ENCODE data around the gene MCCD1.

The MCCD1 gene

GRCh38 chr6:31574106-31575061 is 45.6 kb downstream of the MCCD1 start:
- H3K4me3 ChIP-seq (ENCODE audit: low read length): no peak overlapping the region
- TF ChIP-seq CTCF (IDR thresholded peaks at IDR 0.05; ENCODE audit: insufficient read depth, low read depth, low read length, missing control alignments): no peak
- DNase-seq (ENCODE audit: low read depth): no peak

GRCh38 chr6:31575335-31575901 is 46.7 kb downstream of the MCCD1 start, which contains the start of gene TNF:
Gene TNF (plus strand): TSS chr6:31575565. CDS start chr6:31575742, 177 bp downstream.
- H3K4me3 ChIP-seq (ENCODE audit: low read length): no peak within 1 kb of the TSS
- peak; percentile 80 for DNase-seq (ENCODE audit: low read depth)
- TF ChIP-seq CTCF (IDR thresholded peaks at IDR 0.05; ENCODE audit: insufficient read depth, low read depth, low read length, missing control alignments): no peak

GRCh38 chr6:31575952-31576685 is 47.4 kb downstream of the MCCD1 start:
- no peak for DNase-seq (ENCODE audit: low read depth)
- no peak overlapping the region for H3K4me3 ChIP-seq (ENCODE audit: low read length)
- TF ChIP-seq CTCF (IDR thresholded peaks at IDR 0.05; ENCODE audit: insufficient read depth, low read depth, low read length, missing control alignments): no peak

- TF ChIP-seq CTCF (IDR thresholded peaks at IDR 0.05; ENCODE audit: insufficient read depth, low read depth, low read length, missing control alignments): no peak
- H3K4me3 ChIP-seq (ENCODE audit: low read length): no peak overlapping the region
- DNase-seq (ENCODE audit: low read depth): no peak
Measured at GRCh38 chr6:31576897-31577578, 48.3 kb downstream of the MCCD1 start.

- DNase-seq (ENCODE audit: low read depth): no peak
- H3K4me3 ChIP-seq (ENCODE audit: low read length): no peak overlapping the region
- TF ChIP-seq CTCF (IDR thresholded peaks at IDR 0.05; ENCODE audit: insufficient read depth, low read depth, low read length, missing control alignments): no peak
Measured at GRCh38 chr6:31577579-31577966, 48.8 kb downstream of the MCCD1 start.
